Skin of body (tissue), 2 donors: ENCODE results near the gene GRM1. TPM values are rescaled to one million over a fixed set of nuclear protein-coding genes. Genes with fewer than 3 reads are reported as not detected.

Experiments used
- DNase-seq: peaks from one replicate; lab custom pipeline; 2025; lab: John Stamatoyannopoulos, UW
- total RNA-seq: library from RNA; depleted of rRNA; stranded (reverse); fragments of >200 nt; gene quantifications from one replicate; pipeline ENCODE4 v1.2.3, GENCODE V29; 2014

GRM1 gene
- total RNA-seq: 0.10 TPM

DNA sequence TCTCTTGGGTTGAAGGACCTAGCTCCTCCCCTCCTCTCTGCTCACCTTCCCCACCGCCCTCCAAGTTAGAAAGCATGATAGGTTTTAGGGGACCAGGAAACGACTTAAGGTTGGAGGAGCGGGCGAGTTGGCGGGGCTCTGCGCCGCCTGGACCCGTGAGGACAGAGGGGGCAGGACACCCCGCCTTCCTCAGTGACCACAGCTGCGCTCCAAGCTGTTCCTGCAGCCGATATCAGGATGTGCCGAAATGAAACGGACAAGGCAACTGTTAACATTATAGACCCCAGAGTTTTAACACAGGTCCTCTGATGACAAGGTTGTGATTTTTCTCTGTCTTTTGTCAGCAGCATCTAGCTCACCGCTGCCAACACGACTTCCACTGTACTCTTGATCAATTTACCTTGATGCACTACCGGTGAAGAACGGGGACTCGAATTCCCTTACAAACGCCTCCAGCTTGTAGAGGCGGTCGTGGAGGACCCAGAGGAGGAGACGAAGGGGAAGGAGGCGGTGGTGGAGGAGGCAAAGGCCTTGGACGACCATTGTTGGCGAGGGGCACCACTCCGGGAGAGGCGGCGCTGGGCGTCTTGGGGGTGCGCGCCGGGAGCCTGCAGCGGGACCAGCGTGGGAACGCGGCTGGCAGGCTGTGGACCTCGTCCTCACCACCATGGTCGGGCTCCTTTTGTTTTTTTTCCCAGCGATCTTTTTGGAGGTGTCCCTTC lies at the start of gene GRM1:
TSS of gene GRM1 (plus strand) at position 212 of the 722 bp plus-strand sequence. CDS start at position 668, 456 bp downstream.
- no peak for DNase-seq

DNA sequence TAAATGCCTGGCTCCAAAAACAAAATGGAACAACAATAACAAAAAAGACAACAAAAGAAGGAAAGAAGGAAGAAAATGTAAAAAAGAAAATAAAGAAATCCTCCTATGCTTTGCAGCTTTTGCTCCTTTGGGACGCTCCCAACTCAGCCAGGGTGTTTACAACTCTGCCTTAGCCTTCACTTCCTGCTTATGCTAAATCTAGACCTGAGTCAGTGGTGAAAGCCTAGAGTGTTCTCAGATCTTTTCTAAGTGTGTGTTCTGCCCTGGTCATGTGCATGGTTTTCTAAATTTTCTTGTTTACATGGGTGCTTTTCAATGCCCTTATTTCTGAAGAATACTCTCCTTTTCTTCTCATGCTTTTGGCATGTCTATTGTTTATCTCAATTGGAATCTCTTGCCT lies 19.5 kb upstream of the GRM1 start:
- DNase-seq: no peak

DNA sequence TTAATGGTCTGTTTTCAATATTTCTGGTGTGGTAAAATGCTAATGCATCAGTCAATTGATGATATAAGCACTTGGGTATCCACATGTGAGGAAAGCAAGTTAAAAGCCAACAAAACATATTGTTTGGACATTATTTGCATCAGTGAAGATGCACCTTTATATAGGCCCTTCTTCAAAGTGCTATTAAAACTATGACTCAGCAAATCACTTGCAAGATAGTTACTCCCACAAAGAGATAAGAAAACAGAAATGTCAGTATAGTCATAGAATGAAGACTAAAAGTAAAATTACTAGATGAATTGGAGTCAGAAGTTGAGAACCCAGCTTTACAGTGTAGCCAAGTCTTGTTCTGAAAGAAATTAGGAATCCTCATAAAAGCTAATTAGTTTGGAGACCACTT lies 14.6 kb upstream of the GRM1 start:
- DNase-seq: no peak

DNA sequence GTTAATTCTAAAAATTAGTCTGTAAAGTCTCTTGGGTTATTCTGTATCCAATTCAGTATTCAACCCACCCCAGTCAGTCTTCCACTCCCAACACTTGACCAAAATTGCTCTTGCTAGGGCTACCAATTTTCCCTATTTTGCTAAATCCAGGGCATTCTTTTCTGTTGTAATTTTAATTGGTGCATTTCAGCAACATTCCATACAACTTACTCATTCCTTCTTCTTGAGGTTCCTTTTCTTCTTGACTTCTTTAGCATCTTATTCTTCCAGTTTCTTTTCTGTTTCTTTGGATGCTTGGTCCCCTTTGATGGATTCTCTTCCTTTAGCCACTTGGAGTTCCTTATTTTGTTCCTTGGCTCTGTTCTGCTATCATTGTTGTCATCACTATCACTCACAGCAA lies 11.2 kb upstream of the GRM1 start:
- DNase-seq: no peak

DNA sequence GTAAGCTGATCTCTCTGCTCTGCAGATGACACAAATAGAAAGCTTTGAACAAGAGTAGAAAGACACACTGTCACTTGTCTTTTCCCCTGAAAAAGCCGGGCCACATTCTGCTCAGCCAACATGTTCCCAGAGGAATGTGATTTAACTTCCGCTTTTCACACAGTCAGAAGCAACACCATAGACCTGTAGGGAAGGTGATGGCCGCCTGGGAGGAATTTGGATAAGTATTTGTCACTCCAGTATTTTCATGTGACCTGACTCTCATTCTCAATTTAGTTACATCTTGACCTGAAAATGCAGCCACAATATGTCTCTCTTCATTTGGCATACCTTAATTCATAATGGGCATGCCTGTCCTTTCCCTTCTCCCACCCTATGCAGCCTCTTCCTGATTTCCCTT lies 2.0 kb upstream of the GRM1 start:
- no peak for DNase-seq

DNA sequence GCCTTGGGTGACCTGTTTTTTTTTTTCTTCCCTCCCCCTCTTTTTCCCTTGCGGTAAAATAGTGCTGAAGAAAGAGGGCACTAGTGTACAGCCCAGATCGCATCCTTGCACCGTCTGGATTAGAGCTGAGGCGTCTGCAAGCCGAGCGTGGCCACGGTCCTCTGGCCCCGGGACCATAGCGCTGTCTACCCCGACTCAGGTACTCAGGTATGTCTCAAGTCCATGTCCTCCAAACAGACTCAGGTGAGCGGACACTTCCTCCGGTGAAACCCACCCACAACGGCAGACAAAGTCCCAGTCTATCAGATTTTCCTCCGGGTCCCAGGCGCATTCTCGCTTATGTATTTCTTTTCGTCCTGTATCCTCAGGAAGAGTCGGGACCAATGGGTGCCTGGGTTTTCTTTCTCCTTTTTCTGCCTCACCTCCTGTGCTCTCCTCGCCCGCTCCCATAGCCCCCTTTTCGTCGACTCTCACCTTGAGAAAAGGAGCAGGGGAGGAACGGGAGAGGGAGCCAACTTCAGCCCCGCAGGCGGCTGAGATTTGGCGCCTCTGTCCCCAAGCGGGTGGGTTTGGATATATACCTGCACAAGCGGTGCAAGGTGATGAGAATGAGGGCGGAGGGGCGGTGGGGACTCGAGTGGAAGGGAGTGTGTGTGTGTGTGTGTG lies 1.1 kb upstream of the GRM1 start:
- no peak for DNase-seq

DNA sequence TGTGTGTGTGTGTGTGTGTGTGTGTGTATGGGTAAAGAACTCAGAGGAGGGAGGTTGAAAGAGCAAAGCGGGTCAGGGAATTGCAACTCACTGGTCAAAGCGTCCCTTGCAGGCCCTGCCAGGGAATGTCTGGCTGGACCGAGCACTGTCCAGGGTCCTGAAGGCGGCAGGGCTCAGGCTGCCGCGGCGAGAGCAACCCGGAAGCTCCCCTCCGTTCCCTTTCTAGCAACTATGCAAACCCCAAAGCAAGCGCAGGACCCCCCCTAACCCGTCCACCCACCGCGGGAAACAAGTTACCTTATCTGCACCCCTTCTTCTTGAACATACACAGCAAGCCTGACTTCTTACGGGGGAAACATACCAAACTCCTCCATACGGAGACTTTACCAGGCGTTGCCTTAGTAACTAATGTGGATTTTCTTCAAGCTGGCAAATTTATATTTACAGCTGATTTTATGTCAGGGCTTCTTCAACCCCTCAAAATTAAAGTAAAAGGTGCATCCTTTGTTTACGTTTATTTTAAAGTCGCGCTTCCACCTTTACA lies 538 bp upstream of the GRM1 start:
- DNase-seq: no peak

DNA sequence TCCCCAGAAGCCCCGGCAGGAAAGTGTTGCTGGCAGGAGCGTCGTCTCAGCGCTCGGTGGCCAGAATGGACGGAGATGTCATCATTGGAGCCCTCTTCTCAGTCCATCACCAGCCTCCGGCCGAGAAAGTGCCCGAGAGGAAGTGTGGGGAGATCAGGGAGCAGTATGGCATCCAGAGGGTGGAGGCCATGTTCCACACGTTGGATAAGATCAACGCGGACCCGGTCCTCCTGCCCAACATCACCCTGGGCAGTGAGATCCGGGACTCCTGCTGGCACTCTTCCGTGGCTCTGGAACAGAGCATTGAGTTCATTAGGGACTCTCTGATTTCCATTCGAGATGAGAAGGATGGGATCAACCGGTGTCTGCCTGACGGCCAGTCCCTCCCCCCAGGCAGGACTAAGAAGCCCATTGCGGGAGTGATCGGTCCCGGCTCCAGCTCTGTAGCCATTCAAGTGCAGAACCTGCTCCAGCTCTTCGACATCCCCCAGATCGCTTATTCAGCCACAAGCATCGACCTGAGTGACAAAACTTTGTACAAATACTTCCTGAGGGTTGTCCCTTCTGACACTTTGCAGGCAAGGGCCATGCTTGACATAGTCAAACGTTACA lies 817 bp downstream of the GRM1 start:
- DNase-seq: no peak

DNA sequence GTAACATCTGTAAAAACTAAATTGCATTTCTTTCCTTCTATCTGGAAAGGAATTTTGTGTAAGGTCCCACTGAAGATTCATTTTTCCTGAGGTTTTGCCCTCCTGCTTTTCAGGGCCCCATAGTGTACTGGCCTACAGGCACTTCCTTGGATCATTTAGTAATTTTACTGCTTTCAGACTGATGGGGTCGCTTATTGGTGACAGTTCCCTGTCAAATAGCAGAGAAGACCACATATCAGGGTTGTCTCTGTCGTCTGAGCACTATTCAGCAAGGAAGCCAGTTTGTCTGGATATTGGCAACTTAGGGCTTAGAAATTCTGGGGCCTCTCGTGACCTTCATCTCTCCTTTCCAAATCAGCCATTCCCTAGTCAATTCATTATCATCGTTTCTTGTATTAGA lies 3.5 kb downstream of the GRM1 start:
- no peak for DNase-seq

DNA sequence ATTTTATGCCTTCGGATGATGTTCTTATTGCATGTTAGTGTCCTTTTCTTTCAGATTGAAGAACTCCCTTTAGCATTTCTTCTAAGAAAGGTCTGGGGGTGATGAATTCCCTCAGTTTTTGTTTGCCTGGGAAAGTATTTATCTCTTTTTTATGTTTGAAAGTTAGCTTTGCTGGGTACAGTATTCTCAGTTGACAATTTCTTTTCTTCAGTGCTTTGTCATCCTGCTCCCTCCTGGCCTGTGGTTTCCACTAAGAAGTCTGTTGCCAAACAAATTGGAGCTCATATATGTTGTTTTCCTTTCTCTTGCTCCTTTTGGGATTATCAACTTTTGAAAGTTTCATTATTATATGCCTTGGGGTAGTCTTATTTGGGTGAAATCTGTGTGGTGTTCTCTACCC lies 11.5 kb downstream of the GRM1 start:
- no peak for DNase-seq

DNA sequence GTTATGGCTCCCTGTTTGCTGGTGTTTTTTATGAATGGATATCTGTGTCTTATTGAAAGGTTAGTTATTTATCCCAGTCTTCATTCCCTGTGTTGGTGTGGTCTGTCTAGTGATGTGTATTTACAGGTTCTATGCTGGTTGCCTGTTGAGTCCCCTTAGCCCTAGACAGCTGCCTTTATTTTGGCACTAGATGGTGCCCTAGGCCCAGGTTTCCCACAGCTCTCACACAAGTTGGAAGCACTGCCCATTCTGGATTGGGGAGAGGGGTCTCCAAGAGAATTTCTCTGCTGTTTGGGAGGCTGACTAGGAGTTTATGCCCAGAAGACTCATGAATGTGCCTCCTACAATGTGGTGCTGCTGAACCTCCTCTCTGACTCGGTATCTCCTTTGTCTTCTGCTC lies 12.4 kb downstream of the GRM1 start:
- DNase-seq: no peak

DNA sequence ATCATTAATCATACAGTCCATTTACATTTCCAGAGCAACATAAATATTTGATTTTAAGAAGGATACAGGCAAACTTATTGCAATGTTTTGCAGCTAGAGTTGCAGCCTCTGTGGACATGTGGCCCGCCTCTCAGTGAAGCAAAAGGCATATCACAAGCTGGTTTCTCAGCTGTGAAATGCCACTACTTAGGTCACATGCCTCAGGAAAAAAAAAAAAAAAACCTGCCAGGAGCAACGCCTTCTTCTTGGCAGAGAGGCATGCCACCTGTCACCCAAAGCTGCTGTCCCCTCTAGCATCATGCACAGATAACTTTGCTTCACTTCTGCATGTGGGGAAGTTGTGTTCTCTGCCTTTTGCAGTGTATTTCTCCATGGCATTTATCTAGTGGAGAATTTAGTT lies 18.5 kb downstream of the GRM1 start:
- DNase-seq: no peak

DNA sequence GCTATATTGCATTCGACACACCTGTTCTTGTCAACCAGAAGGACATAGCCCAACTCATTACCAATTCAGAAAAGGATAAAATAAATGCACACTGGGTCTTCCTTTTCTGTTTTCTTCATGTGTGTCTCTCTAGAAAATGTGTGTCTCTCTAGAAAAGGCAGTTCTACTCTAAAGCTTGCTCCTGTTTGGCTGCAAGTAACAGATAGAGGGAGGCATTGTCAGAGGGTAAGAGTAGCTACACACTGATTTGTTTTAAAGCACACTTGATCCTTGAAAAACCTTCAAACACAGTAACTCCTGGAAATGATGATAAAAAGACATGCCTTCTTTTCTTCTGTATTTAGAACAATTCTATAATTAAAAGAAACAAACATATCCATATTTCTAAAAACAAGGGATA lies 21.3 kb downstream of the GRM1 start:
- DNase-seq: no peak

DNA sequence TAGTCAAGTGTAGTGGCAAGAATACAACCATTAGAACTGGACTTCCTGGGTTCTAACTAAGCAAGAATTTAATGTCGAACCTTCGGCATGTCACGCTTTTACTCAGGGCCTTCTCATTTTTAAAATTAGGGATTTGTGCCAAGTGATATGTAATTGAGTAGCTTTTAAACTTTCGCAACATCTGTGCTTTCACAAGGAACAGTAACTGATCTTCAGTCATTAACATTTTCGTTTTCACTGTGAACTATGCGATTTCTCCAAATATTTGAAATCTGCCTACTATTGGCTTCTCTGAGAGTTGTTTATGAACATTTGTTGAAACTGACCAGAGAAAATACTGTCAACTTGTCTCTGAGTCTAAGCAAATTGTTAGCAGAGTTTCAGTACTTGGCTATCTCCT lies 27.6 kb downstream of the GRM1 start:
- DNase-seq: no peak

DNA sequence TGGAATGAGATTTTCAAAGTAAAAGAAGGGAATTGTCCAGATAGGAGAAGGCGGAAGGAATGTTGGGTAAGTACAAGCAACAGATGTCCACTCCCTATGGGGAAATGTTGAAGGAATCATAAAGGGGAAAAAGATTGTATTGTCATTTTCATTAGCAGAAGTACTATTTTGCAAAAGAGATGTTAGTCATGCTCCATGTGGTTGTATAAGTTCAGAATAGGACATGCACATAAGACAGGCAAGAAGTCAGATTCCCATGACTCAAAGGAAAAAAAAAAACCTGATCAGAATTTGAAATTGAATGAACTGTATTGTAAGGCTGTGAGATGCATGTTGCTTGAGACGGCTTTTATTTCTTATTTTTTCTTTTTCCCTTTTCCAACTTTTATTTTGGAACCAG lies 36.8 kb downstream of the GRM1 start:
- DNase-seq: no peak

DNA sequence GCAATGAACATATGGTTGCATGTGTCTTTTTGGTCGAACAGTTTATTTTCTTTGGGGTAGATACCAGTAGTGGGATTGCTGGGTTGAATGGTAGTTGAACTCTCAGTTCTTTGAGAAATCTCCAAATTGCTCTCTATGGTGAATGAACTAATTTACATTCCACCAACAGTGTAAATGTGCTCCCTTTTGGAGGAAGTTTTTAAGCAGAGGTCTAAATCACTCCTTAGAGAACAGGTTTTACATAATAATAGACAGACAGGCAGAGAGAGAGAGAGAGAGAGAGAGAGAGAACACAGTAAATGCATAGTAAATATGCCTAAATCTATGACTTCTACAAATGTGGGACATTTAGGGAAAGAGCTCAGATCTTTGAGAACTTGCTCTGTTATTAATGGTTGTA lies 37.6 kb downstream of the GRM1 start:
- no peak for DNase-seq

DNA sequence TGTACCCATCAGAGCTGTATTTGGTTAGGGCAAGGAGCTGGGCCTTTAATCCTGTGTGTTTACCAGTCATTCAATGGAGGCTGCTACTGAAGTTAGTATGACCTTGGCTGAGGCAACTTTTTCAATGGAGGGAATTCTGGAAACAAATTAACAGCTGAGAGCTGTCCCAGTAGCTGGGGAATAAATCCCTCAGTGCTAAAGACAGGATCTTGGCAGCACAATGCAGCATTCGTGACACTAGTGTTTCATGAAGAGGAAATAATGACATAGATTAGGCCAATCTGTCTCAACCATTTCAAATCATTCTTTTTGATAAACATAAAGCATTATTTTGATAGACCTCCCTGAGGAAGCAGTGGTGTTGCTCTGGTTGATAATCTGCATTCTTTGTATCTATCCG lies 42.9 kb downstream of the GRM1 start:
- DNase-seq: no peak

DNA sequence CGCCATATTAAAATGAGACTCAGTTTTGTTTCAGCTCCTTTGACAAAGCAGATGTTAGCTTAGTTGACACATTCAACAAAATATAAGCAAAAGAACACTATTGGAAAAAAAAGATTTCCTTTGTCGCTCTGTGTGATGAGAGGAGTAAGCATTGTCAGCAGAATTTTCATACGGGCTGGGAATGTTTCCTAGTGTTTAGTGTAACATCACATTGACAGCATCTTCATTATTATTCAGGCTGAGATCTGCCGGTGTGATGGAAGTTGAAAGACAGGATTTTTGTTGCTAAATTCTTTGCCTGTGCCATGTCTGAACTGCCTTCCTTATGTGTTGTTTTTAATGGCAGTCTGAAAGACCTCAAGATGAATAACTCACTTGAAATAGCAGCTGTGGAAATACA lies 49.1 kb downstream of the GRM1 start:
- no peak for DNase-seq

DNA sequence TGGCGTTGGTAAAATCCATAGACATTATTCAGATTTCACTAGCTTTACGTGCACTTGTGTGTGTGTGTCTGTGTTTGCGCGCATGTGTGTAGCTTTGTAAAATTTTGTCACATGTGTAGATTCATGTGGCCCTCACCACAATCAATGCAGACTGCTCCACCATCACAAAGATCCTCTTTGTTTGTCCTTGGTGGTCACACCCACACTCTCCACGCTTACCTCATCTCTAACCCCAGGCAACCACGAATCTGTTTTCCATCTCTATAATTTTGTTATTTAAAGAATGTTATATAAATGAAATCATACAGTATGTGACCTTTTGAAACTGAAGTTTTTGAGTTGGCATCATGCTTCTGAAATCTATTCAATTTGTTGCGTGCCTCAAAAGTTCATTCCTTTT lies 58.5 kb downstream of the GRM1 start:
- DNase-seq: peak; percentile 32

DNA sequence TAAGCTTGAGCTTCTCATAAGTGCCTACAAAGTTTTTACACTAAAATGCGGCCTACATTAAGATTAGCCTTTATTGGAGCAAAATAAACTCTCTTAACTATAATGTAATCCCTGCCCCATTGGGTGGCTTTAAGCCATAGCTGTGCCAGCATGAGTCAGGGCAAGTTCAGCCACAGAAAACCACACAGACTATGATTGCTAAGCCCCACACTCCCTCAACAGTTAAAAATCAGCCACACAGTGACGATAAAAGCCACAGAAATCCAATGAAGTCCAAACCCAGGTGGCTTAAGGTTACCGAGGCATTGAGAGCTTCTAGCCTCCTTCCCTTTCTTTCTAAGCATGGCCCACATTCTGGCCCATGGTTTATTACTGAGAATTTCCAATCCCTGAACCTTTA lies 61.6 kb downstream of the GRM1 start:
- DNase-seq: no peak

DNA sequence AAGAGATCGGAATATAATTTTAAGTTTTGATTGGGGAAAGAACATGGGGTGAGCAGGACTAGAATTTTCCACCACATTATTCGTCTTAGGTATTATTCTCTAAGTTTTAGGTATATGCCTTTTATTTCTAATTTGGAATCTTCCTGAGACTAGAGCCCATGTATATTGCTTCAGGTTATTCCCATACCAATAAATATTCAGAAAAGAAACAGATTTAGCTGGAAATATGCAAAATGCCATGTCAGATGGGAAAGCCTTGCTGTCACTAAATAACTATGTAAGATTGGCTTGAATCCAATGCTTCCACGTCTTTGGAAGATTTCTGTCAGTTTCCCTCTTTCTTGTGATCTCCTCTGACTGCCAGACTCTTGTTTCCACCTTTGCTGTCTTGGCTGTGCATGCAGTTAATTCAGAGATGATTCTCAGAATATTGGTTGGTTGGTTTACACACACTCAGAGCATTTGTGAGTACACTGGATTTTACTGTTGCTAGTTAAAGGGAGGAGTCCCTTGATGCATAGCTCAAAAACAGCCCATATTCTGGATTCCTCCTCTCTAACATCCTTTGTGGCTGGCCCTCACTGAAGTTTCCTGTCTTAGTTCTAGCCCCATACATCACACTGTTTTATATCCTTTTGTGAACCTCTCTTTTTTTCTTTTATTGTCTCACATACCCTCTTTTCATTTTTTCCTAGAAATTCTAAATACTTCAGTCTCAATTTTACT lies 64.3 kb downstream of the GRM1 start:
- DNase-seq: no peak

DNA sequence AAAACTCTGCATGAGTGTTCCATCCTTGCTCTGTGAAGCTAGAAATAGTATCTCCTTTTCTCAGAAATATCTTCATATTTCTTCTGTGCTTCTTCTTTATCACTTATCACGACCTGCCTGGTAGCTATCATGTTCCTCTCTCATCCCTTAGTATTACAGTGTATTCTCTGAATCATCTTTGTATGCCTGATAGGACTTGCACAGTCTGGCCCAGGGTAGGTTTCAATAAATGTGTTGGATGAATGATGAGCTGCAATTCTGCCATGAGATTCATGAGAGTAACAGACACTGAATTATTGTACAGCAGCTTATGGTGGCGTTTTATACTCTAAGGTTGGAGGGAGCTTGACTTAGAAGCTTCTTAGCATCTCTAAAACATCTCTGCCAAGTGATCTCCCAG lies 66.6 kb downstream of the GRM1 start:
- DNase-seq: no peak
